ENCODE results near the gene CBX2.

Gene CBX2

DNA sequence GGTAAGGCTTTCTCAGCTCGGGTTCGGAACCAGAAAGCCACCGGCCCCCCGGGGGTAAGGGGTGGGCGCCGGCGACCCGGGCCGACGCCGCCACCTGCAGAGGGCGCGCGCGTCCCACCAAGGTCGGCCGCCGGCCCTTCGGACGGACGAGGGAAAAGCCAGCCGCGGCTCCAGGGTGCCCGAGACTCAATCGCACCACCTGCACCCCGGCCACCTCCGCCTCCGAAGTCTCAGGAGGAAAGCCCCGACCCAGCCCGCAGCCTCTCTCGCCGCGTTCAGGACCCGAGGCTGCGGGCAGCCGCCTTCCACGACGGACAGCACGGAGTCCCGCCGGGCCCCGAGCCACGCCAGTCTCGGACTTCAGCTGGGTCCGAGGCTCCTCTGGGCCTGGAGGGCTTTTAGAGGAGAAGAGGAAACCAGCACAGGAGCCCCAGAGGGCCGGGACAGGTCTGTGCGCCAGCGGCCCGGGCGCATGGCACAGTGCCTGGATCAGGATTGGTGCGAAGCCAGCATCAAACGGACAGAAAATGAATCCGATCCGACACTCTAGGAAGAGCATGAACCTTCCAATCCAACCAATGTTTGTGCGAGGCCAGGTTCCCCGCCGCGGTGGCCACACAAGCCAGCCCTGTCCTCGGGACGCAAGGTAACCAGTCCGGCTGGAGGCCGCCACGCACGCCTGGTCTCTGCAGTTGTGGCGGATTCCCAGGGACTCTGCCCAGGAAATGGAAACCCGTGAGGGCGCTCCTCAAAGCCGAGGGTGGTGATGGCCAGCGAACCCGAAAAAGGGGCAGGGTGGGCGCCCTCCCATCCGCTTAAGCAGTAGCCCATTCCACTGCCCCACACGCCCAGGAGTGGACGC, 12.2 kb downstream of the CBX2 start:
- DNase-seq, result peak; percentile 17

DNA sequence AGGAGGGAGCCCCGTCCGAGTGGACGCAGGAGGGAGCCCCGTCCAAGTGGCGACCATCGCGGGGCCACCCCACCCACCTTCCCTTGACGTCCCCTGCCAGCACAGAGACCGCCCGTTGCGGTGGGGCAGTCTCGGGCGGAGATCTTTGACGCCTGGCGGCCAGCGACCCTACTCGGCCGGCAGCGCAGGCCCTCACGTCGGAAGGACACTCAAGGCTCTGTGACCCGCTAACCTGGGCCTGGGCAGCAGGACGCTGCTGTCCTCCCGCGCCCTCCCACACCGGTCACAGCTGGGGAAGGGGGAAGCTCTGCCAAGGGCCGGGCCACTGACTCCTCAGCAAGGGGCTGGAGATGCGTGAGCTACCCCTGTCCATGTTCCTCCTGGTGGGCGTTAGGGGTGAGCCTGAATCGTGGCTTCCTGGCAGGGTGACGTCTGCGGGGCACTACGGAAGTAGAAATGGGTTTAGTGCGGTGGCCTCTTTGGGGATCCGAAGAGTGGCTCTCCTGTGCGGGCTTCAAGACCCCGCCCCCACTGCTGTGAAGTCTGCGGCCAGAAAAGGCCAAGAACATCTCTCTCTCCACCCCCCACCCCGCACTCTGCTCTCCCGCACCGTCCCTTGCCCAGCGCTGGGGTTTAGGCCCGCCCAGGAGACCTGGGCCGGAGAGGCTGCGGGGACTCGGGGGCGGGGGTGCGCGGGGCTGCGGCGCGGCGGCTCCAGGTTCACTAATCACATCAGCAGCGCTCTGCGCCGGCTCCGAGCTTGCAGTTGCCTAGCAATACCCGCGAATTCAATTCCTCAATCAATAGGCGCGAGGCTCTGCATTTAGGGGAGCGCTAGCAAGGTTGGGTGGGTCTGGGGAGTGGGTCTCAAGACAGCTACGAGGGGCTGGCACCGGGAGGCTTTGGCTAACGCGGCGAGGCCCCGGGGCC, 13.1 kb downstream of the CBX2 start:
- DNase-seq, result no peak

DNA sequence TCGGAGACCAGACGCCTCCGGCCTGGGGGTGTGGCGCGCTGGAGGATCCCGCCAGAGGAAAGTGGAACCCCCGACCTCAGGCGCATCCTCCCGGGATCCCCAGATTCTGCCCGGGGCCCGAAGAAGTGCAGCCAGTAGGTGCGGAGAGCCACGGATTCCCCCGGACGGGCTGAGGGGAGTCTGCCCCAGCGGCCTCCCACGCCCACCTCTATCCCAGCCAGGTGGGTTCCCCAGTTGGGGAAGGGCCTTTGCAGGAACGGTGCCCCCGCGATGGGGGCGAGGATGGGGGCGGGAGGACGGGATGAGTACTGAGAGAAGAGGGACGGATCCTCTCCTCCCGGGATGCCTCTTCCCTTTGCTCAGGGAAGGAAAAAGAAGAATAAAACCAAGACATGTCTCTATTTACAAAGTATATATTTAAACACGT, 13.8 kb downstream of the CBX2 start:
- no peak for DNase-seq

DNA sequence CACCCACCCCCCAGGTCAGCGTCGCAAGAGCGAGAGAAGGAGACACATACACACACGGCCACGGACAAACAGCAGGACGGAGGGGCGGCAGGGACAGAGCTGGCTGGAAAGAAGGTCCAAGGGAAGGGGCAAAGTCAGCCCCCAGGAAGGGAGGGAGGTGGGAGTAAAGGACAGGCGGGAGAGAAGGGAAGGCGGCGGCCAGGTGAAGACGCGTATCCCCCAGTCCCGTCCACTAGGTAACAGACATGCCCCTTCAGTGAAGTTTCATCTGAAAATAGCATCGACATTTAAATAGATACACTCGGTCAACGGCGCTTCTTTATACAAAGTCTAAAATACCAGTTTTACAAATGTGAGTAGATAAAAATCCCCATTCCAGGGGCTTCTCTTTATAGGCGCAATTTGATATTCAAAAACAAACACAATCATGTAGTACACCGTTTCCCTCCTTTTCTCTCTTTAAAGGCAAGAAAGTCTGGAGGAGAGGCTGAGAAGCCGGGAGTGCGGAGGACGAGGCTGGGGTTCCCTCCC, 14.5 kb downstream of the CBX2 start:
- no peak for DNase-seq

DNA sequence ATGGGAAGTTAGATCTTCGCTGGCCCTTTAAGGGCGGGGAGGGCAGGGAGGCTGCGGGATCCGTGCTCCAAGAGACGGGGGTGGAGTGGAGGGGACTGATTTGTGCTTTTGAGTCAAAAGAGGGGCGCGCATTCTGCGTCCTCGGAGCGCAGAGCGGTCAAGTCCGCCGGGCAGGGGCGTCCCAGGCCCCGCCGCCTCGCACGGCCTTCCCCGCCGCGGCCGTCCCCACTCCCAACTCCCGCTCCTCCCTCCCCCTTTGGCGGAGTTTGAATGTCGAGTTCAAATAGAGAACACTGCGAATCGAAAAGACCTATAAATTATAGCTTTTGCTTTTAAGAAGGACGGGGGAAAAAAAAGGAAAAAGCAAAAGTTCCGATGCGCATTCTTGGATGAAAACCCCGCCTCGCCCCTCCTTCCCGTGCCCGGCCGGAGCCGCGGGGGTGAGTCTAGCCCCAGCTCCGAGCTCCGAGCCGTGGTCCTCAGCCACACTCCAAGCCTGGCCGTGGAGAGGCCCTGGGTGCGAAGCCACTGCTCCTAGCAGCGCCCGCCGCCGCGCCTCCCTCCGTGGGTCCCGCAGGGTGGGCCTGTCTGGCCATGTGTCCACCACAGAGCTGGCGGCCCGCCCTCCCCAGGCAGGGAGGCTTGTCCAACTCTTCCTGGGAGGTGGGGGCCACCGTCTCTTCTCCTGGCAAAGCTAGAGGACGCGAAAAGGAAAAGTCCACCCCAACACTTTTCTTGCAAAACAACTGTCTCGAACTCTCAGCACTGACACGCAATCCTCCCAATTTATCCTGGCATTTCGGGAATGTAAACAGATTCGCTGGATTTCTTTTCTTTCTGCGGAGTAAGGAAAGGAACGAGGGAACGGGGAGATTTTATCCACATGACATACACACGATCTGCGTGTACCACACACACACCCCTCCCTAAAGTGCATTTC, 15.3 kb downstream of the CBX2 start:
- DNase-seq, result no peak

DNA sequence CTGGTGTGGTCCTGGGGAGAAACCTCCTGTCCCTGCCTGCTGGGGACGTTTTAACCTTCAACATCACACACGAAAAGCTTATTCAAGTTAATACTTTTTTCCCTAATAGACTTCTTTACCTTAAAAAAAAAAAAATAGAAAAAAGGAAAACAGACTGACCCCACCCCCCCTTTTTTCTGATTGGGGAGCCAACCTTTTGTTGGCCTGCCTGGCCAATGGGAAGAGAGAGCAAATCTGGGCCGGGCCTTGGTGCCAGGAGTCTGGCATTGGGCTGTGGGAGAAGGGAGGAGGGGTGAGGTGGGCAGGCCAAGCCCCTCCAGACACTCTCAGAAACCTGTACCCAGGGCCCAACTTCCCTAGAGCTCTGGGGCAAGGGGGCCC, 16.0 kb downstream of the CBX2 start:
- no peak for DNase-seq

DNA sequence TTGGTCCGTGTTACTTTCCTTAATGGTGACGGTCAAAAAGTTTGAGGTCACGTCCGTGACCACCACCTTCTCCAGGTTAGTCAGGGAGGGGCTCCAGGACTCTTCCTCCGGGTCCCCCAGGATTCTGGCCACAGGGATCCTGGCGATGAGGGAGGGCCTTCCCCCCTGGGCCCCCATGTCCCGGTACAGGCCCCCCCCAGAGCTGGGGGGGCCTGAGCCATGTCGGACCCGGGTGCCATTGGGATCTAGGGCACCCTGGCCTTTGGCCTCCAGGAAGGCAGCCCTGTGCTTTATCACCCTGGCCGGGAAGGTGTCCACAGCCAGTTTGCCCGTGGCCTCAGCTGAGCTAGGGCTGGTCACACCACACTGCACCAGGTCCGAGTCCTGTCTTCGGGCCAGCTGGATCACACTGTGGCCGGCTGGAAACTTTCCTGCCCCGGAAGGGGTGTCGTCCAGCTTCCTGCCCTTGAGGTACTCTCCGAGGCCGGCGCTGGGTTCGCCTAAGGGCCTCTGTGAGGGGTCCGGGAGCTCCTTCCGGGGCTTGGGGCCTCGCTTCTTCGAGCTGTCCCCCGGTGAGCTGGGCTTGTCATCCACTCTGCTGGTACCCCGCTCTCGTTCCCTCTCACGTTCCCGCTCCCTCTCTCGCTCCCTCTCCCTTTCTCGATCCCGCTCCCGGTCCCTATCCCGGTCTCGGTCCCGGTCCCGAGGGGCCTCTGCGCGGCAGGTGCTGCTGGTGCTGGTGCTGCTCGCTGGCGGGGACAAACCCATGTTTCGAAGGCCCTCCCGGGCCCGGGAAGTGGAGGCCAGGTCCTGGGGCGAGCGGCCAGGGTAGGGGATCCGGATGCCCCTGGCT, 16.9 kb downstream of the CBX2 start:
- no peak for DNase-seq

DNA sequence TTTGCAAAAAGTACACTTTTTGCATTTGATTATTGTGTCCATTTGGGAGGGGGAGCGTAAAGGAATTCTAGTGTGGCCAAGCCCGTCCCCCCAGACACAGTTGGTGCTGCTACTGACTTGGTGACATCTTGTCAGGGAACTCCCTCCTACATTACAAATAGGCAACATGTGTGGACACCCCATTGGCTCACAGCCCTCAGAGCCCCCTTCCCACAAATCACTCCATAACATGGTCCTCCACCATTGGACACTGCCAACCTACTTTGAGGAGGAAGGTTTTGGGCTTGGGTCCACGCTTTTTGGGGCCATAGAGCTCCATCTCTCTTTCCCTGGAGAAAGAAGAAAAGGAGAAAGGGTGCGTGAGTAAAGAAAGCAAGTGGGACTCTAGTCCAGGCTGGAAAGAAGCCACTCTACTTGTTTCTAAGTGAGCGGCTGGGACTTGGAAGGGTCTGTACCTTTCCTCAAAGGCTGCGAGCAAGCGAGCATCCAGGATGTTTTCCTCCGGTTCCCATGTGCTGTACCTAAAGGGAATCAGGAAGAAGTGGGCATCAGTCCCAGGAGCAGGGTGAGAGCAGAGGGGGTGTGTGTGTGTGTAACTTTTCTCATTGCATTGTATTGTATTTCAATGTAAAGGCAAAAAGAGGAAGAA, 18.0 kb downstream of the CBX2 start:
- DNase-seq, result no peak

DNA sequence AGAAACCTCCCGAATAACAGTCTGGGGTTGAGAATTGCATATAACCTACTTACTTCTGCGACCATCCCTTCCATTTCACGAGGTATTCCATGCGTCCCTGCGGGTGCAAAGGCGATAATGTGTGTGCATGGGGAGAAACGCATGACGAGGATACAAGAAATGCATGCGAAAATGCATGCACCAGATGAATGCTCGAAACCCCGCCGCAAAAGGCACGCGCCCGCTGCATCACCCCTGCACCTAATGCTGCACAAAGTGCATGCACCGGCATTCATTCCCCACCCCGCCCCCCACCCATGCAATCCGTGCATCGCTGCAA, 18.5 kb downstream of the CBX2 start:
- no peak for DNase-seq

DNA sequence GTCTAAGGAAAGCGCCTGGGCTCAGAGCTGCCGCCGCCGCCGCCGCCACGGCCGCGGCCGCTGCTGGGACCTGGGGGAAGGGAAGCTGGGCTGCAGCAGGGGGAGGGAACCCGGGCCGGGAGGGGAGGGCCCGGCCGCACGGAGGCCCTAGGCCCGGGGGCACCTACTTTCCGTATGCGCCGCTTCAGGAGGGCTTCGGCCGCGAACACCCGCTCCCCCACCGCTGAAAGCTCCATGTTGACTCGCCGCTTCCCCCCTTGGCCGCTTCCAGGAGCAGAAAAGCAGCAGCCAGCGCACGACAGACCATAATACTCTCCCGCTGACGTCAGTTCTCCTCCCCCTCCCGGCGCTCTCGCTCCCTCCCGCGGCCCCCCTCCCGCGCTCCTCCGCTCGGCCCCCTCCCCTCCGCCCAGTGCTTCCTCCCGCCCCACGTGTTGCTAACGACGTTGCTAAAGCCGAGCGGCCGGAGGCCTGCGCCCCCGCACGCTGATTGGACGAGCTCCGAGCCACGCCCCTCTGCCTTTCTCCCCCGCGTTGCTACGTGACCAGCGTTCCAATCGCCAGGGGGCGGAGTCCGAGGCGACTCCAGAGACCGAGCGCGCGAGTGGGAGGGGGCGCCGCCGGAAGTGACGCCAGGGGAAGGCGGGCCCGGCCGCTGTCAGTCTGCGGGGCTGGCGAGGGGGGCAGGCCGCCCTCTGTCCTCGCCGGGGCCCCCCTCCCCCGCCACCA, 19.0 kb downstream of the CBX2 start, which contains the start of gene CBX8:
Gene CBX8, minus strand, starts transcription at position 315 of the 729 bp plus-strand sequence. Its CDS starts 79 bp downstream, at position 236.
- DNase-seq, result peak; percentile 100

DNA sequence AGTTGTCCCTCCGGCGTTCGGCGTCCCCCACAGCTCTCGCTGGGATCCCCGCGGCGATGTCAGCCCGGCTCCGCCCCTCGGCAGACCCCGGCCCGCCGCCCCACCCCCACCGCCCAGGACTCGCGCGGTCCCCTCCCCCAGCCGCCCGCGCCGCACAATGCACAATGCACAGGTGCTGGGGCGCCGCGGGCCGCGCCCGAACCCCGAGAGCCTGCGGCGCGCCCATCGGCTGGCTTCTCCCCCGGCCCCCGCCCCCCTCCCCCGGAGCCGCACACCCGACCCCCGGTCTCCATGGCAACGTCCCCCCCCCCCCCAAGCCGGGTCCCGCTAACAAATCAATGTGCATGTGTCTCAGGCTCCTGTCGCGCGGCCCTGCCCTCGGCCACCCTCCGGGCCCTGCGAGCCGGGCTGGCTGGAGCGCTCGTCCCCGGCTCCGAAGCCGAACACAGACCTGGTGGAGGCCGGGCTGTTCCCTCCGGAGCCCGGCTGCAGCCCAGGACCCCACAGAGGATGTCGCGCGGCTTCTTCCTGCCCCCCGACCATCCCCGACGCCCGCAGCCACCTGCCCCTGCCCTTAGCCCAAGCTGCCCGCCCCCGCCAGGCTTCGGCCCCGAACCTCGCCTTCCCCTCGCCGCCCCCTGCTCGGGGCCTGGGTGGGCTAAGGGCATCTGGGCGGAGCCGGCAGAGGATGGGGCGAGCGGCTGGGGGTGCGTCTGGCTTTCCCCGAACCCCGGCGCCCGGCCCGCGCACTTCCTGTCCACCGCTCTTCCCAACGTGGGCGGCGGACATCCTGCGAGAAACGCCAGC, 19.7 kb downstream of the CBX2 start:
- DNase-seq, result peak; percentile 72

DNA sequence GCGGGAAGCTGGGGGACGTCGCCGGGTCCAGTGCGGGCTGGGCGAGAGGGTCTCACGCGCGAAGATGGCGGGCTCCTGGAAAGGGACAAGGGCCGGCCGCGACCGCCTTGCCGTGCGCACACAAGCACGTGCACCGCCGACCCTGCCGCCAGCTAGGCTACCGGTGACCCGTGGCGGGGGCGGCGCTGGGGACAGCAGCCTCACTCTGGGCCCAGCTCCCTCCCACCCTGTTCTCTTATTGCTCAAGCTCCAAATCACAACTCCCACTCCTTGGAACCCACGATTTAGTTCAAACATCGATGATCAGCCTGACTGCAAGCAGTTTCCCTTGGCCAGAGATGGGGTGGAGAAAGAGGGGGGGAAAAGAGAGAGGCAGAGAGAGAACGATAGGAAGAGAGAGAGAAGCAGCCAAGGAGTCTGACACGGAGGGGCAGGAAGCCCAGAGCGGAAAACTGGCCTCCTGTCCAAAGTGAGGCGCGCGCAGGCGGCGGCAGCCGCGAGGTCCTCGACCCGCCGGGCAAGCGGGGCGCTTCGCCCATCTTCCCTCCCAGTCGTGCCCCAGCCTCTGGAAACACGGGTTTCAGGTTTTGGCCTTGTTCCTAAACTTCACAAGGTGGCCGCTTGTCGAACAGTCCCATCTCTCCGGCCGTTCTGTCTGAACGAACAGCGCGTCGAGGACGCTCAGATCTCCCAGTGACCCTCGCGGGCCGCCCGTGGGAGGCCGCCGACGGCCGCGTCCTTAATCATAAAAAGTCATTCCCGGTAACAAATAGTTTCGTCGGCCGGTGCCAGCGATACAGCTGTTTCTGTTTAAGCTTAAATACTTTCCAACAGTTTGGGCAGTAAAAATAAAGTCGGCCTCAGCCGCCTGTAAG, 20.6 kb downstream of the CBX2 start:
- peak; percentile 40 for DNase-seq

DNA sequence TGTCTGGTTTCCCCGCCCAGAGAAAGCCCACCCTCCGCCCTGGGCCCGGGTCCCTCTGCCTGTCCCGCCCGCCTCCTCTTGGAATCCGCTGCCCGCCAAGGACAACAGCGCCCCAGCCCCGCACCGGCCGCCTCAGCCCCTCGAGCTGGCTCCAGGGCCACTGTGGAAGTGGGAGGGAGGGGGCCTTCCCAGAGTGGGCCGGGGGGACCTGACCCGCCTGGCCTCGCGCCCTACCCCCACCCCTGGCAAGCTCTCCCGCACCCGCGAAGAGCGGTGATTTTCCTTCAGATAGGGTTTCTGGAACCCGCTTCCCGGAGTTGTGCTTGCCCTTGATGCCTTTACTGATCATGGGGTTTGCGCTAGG, 21.2 kb downstream of the CBX2 start:
- DNase-seq, result no peak

DNA sequence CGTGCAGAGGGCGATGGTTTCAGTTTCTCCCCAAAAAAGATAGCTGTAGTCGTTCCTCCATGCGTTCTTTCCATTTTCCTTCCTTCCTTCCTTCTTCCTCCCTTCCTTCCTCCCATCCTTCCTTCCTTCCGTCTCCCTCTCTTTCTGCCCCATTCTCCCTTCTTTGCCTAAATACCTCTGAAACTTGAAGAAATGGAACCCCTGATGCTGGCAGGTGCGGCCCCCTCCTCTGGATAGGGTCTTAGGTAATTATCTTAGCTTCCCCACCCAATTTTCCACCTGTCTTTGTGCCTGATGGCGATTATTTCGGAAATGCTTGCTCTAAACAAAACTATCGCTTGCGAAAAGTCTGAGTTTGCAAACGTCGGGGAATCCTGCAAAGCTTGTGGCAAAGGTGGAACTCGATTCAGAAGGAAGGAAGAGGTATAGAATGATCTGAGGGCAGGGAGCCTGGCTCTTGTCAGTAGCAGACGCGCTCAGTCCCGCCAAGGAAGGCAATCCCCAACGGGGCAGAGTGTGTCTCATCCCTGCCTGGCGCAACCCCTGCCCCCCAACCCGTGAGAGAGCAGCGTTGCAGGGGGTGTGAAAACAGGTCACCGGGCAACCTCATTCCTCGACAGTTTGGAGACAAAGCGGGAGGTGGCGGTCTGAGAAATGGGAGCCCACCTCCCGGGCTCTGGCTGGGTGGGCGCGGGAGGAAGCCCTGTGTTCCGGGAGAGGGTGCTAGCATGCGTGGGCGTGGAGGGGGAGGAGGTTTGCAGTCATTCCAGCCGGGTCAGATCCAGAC, 21.8 kb downstream of the CBX2 start:
- DNase-seq, result no peak

DNA sequence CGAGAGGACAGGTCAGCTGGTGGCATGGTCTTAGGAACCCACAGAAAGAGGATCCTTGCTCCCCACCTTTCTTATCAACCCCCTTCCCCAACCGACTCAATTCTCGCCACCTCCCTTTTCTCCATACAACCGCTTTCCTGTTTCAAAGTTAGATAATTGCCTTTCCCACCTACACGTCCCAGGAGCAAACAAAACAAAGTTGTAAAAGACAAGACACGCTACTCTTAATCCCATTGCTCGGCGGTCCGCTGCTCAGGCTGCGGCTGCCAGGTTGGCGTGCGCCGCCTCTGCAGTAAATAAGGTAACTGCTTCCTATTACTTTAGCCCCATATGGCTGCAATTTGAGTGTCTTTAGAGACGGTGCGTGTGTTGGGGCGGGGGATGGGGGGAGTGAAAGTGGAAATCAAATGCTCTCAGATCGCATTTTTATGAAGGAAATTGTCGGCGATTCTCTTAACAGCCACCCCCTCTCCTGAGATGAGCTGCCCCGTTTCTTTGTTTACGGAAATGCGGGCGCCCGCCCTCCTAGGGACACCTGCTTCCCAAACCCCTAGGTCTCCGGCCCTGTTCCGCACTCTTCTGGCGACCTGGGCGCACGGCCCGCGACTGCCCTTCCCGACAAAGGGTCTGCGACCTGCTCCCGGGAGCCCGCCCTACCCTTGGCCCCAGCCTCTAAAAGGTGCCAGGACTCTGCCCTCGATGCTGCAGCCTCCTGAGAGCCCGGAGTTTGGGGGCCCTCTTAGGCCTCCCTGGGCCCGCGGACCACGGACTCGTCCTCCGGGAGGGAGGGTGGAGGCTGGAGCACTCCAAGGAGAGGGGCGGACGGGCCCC, 22.6 kb downstream of the CBX2 start:
- peak; percentile 47 for DNase-seq
